Myocyte (in vitro differentiated cells): ENCODE measurements around the gene CDYL. TPM values are rescaled to one million over a fixed set of nuclear protein-coding genes. Genes with fewer than 3 reads are reported as not detected.

ENCODE experiments used
- DNase-seq: peaks from one replicate; pipeline ENCODE4 v3.0.0-alpha.2; 2012; ENCODE audit warnings: low read depth
- total RNA-seq: library from RNA; depleted of rRNA; stranded (reverse); fragments of >200 nt; gene quantifications from 2 replicates; pipeline ENCODE4 v1.2.3, GENCODE V29; 2014

The CDYL gene
- total RNA-seq, 1 donor from 2014 or later, result 23.6 TPM

- no peak for DNase-seq
Measured at GRCh38 chr6:4961322-4962168, 185.3 kb downstream of the CDYL start.

DNA sequence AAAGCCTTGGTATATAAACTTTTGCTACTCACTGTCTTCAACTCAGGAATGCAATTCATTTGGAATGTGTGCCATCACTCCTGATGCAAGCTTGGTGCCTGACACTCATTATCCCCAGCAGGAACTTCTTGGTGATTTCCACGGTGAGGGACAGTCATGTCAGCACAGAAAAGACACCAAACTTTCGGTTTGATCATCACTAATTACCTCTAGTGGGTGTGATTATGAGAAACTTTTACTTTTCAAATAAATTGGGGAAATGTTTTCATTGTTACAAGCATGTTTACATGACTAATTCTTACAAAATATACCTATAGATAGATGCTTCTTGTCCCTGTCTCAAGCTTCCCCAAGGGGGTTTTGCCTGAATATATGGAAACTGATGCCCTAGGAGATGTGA lies 186.7 kb downstream of the CDYL start:
- DNase-seq, result no peak

- no peak for DNase-seq
Measured at GRCh38 chr6:4964675-4965561, 188.7 kb downstream of the CDYL start.

GRCh38 chr6:4965562-4966389 lies 189.6 kb downstream of the CDYL start:
- no peak for DNase-seq

DNA sequence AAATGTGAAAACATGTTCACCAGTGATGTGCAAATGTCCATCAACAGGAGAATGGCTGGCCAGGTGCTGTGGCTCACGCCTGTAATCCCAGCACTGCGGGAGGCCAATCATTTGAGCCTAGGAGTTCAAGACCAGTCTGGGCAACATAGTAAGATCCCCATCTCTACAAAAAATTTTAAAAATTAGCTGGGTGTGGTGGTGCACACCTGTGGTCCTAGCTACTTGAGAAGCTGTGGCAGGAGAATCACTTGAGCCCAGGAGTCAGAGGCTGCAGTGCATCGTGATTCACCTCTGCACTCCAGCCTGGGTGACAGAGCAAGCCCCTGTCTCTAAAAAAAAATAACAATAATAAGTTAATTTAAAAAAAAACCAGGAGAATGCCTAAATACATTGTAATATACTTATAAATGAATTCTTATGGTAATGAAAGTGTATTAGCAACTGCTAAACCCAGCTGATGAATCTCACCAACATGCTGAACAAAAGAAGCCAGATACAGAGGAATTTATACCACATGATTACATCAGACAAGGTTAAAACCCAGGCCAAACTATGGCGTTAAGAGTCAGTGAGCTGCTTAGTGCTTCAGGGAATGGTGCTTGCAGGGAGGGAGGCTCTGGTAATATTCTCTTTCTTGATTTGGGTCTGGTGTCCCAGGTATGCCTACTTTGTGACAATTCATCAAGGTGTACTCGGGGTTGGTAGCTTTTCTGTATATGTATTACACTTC lies 191.3 kb downstream of the CDYL start:
- DNase-seq, result no peak

- no peak for DNase-seq
Measured at GRCh38 chr6:4969609-4970285, 193.5 kb downstream of the CDYL start.

GRCh38 chr6:4970739-4971395 lies 194.7 kb downstream of the CDYL start:
- no peak for DNase-seq

- DNase-seq, result no peak
Measured at GRCh38 chr6:4971851-4972250, 195.6 kb downstream of the CDYL start.

- DNase-seq, result no peak
Measured at GRCh38 chr6:4972438-4972837, 196.2 kb downstream of the CDYL start.

DNA sequence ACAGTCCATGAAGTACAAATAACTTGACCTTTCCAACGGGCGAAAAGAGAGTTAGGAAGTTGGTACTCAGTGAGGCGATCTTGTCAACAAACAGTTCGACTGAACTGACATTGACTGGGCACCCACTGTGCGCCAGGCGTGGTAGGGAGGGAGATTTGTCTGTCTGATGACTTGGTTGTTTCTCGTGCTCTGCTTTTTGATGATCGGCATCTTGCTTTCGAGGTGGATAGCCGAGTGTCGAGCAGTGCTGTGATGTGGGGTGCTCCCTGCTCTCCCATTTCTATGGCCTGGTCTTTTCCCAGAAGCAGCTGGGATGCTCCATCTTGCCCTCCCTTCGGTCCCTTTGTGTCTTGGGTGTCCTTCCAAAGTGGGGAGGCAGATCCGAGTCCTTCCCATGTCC lies 197.2 kb downstream of the CDYL start:
- no peak for DNase-seq

DNA sequence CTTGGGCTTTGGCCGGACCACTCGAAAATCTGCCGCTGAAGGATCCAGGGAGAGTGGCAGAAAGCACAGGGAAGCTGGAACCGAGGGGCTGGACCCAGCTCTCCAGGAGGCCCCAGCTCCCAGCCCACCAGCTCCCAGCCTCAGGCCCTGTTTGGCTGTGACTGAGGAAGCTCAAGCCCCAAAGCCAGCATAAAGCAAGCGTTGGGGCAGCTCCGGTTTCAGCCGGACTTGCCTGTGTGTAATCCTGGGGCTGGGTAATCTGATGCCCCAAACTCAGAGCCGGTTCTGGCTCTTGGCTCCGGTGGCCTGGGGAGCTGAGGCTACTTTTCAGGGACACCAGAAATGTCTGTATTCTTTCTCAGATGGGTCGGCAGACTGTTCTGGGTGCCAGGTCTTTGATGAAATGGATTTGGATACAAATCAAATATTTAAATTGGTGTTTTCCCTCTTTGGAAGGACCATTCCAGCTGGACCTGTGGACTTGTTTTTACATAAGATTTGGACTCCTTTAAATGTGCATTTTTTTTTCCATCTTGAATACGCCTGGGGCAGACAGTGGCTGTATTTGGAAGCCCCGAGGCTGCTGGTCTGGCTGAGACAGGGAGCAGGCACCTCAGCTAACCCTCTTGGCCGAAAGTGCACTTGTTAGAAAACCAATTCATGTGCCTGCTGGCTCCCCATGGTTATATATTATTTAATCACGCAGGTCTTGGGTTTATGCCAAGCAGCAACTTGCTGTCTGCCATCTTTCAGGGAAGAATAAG lies 198.0 kb downstream of the CDYL start:
- DNase-seq, result peak; percentile 71

DNA sequence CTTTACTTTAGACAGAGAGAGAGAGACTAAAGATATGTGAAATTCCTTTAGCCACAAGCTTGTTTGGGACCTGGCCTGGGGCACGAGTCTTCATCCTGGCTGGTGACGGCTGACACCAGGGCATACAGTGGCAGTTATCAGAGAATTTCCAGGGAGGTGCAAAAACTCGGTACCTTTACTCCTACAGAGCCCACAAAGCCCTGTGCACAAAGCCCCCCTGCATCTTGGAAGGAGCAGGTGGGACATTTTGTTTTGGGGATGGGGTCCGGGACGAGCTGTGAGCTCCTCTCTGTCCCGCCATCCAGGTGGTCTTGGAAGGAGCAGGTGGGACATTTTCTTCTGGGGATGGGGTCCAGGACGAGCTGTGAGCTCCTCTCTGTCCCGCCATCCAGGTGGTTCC lies 198.8 kb downstream of the CDYL start:
- DNase-seq, result no peak

GRCh38 chr6:4975506-4975905 lies 199.3 kb downstream of the CDYL start:
- no peak for DNase-seq

DNA sequence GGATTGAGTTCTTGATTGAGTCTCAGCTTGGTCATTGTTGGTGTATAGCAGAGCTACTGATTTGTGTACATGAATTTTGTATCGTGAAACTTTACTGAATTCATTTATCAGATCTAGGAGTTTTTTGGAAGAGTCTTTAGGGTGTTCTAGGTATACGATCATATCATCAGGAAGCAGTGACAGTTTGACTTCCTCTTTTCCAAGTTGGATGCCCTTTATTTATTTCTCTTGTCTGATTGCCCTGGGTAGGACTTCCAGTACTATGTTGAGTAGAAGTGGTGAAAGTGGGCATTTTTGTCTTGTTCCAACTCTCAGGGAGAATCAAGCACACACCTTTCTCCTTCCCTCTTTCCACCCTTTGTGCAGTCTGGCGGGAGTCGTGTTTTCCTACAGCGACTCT lies 201.3 kb downstream of the CDYL start:
- DNase-seq, result no peak

DNA sequence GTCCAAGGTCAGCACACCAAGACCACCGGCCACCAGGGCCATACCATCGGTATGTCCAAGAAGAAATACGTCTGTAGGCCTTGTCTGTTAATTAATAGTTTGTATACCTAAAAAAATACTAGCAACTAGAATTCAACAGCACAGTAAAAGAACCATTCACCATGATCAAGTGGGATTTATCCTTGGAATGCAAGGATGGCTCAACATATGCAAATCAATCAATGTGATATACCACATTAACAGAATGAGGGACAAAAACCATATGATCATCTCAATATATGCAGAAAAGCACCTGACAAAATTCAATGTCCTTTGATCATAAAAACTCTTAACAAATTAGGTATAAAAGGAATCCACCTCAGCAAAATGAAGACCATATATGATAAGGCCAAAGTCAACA lies 203.2 kb downstream of the CDYL start:
- DNase-seq, result no peak

- DNase-seq, result no peak
Measured at GRCh38 chr6:4981761-4982160, 205.6 kb downstream of the CDYL start.

DNA sequence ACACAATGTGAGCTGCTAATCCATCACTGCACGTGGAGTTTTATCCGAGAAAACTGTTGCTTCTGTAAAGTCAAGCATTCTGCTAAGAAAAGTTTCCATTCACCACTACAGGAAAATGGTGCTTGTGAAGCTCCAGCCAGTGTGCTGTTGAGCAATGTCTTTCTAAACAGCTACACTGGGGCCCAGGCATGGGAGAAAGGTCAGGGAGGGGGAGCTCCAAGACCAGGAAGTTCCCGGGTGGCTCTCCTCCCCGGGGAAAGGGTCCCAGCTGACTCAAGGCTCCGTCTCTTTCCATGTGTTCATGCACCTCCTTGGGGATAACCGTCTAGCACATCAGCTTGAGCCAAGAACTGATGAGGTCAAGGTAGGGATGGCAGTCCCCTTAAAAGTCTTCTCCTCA lies 207.1 kb downstream of the CDYL start:
- DNase-seq, result no peak

- DNase-seq, result no peak
Measured at GRCh38 chr6:4986999-4987398, 210.8 kb downstream of the CDYL start.

GRCh38 chr6:4987432-4987831 lies 211.2 kb downstream of the CDYL start:
- no peak for DNase-seq
